Stimulated activated CD8-positive, alpha-beta memory T cell treated with anti-CD3 and anti-CD28 coated beads, Interleukin-7, amount 100 ng/mL, for 24 hours (primary cell): Measurements from ENCODE around the gene TAF10.
A peak's percentile ranks its signal among the peaks of the same experiment; 100 is the strongest.

Experiments used
- DNase-seq: peaks from one replicate; pipeline ENCODE4 v3.0.0-alpha.2; 2020; ENCODE audit warnings: low read depth

Gene TAF10

GRCh38 chr11:6612213-6613041 is at the start of gene TAF10:
TSS of gene TAF10 (minus strand) at chr11:6612216. CDS start at chr11:6612189, 27 bp downstream.
- DNase-seq: peak; percentile 91

DNA sequence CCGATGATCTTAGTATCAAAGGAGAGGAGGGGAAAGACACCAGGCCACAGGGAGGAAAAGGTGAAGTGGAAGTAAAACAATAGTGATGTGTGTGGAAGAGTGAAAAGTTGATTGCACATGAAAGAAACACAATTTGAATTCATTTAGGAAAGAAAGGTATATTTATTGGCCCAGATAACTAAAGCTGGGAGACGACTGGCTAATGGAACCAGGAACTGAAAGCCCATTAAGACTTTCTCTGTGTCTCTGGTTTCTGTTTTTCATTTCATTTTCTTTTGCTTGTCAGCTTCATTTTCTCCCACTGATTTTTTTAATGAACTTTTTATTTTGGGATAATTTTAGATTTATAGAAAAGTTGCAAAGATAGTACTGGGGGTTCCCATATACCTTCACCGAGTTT is 48.7 kb upstream of the TAF10 start:
- DNase-seq: no peak

DNA sequence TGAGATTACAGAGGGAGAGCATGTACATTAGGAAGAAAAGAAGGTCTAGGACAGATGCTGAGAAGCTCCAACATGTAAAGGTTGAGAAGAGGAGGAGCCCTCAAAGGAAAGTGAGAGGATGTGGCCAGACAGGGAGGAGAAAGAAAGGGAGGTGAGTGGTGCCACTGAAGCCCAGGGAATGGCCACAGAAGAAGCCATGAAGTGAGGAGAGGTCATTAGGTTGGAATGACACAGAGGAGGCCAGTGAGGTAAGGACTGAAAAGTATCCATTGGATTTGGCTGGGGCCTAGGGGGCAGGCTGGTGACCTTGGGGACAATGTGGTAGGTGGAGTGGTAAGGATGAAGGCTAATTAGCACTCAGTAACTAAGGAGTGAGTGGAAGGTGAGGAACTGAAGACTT is 46.6 kb upstream of the TAF10 start:
- DNase-seq: no peak

- no peak for DNase-seq
These were observed 45.3 kb upstream of the TAF10 start for GRCh38 chr11:6657346-6657745.

GRCh38 chr11:6656936-6657335 is 44.9 kb upstream of the TAF10 start:
- no peak for DNase-seq

DNA sequence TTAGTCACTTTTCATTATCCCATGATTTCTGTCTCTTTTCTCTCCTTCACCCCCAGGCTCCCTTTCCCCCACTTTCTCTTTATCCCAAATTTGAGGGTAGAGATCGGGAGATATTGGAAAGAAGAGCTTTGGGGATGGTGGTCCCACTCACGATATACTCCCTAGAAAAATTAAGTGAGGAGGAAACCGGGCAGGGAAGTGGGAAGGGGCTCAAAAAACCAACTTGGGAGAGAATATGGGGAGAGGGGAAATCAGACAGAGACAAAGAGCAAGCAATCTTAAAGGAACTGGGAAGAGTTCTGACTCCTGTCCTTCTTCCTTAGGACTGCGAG is 44.5 kb upstream of the TAF10 start:
- no peak for DNase-seq

DNA sequence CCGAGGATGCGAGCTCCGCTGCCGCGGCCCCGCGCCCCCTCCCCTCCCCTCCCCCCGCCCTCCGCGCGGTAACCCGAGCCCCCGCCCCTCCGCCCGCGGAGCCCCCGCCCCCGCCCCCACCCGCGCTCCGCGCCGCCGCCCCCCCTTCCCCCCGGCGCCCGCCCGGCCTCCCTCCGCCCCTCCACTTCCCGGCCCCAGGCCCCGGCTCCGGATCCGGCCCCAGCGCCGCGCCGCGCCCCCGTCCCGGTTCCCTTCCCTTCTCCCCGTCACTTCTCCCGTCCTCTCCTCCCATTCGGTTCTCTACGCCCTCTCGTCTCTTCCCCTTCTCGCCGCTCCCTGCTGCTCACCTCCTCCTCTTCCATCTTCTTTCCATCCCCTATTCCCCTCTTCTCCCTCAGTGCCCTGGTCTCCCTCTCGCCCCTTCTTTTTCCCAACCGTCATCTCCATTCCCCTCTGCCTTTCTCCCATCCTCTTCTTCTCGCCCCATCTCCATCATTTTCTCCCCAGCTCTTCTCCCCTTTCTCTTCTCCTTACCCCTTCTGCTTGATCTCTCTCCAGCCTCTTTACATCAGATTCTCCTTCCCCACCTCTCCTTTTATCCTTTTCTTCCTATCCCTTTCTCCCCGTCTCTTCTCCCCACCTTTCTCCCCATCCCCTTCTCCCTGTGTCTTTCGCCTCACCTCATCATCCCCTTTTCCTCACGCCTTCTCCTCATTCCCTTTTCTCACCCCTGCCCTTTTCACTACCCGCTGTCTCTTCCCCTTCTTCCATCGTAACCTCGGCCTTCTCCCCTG is 44.0 kb upstream of the TAF10 start, which contains the start of gene DCHS1:
Gene DCHS1, minus strand, starts transcription at position 20 of the 794 bp plus-strand sequence. CDS start 14,196 bp downstream, outside the sequence.
- DNase-seq: no peak

GRCh38 chr11:6655020-6655789 is 43.2 kb upstream of the TAF10 start:
- DNase-seq: no peak

GRCh38 chr11:6654281-6655019 is 42.4 kb upstream of the TAF10 start:
- no peak for DNase-seq

GRCh38 chr11:6653656-6654055 is 41.6 kb upstream of the TAF10 start:
- DNase-seq: no peak

DNA sequence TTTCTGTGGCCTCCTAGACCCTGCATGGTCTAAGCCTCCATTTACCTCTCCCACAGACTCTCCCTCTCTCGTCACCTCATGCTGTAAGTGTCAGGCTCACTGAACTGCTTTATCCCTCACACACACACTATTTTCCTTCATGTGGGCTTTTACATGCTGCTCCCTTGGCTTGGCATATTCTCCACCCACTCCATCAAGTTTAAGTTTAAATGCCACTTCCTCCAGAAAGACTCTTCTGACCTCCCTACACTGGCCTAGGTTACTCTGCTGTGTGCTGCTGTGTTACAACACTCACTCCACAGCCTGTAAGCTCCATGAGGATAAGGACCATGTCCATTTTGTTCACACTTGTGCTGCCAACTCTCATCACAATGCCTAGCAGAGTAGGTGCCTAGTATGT is 41.1 kb upstream of the TAF10 start:
- no peak for DNase-seq

DNA sequence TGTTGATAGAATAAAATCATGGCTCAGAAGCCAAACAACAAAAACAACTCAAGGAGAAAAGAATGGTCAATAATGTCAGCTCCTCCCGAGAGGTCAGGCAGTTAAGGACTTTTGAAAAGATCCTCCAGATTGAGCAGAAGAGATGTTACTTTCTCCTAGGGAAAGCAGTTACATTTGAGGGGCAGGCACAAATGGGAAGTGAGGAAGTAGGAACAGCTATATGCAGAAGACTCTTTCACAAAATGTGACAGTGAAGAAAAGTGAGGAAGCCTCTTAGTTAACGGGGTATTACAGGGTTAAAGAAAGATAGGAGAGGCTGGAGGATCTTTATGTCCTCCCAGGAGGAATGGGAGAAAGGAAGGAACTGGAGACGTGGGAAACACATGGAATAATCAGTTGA is 40.2 kb upstream of the TAF10 start:
- DNase-seq: no peak

DNA sequence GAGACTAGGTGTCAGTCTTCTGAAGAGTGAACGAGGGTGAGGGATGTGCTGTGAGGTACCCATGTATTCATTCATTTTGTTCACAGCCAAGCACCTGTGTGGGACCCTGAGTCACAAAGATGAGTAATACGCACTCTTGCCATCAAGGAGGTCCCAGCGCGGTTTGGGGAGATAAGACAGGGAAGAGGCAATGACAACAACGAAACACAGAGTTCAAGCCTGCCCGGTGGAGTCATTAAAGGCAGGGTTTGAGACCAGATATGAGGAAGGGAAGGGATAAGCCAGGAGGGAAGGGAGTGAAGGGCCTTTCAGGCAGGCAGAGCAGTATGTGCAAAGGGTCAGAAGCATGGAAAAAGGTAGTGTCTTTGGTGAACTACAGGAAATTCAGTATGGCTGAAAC is 39.0 kb upstream of the TAF10 start:
- no peak for DNase-seq

DNA sequence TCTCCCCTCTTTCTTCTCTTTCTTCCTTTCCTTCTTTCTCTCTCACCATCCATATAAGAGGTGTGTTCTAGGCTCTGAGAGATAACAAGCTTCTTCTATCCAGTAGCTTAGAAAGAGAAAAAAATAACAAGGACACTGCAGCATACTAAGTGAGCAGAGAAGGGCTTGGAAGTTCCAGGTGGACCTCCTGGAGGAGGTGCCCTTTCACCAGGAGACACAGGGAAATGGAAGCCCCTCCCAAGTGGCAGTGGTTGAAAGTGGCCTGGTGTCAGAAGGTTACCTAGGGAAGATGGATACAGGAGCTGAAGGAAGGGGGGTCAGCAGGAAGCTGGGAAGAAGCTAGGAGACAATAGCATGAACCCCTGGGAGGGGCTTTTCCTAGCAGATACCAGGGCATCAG is 38.1 kb upstream of the TAF10 start:
- DNase-seq: no peak

GRCh38 chr11:6648501-6648900 is 36.5 kb upstream of the TAF10 start:
- no peak for DNase-seq

DNA sequence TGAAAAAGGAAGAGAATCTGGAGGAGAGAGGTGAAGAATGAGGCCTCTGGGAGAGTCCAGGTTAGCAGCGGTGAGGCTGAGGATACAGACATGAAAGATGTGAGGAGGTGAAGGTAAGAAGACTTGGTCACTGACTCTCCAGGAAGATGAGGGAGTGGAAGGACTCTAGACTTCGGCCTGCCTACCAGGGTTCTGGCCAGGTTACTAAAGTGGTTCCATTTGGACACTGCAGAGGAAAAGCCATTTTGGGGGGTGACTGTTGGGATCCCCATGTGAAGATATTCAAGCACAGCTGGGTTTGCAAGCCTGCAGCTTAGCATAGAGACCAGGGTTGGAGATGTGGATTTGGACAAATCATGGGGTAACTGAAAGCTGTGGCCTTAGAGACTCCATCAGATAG is 35.8 kb upstream of the TAF10 start:
- no peak for DNase-seq

DNA sequence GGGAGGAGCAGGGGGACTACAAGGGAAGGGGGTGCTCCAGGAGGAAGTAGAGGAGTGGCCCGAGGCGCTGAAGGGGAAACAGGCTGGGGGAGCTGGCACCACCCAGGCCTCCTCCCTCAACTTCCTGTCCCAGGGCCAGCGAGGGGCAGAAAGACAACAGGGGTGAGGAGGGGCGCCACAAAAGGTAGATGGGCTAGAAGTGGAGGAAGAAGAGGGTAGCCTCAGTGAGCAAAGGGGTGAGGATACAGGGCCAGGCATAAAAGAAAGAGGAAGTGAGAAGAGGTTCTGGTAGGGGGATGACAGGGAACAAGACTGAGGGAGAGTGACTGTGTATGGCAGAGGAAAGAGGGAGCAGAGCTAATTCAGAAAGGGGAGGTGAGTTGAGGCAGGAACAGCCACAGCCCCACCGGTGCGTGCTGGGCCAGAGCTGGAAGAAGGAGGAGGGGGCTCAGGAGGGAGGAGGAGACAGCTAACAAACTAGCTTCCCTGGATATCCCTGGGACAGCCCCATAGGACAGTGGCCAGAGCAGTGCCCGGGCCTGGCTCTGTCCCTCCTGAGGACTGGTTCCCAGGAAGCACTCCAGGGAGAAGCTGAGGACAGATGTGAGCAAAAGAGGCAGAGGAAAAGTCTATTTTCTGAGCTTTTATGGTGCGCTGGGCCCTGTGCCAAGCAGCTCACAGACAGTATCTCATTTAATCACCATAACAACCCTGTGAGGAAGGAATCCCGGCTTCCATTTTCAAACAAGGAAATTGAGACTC is 35.1 kb upstream of the TAF10 start:
- no peak for DNase-seq

DNA sequence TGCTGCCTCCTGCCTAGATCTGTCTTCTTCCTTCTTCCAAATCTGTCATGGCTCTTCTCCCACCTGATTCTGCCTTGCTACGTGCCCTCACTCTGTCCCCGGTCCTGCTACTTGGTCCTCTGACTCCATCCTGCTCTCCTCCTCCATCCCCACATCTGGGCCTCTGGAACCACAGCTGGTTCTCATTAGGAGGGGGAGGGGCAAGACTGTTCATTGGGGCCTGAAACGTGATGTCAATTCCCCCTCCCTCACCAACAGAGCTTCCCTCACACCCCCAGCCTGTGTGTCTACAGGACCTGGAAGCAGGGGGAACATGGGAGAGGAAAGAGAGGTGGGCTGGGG is 34.5 kb upstream of the TAF10 start:
- no peak for DNase-seq

GRCh38 chr11:6646071-6646470 is 34.1 kb upstream of the TAF10 start:
- no peak for DNase-seq

- no peak for DNase-seq
These were observed 30.9 kb upstream of the TAF10 start for GRCh38 chr11:6642957-6643356.

GRCh38 chr11:6640985-6641701 is 29.1 kb upstream of the TAF10 start:
- no peak for DNase-seq
